Pulmonary artery endothelial cell (primary cell): Measurements from ENCODE around the gene USE1. TPM values are rescaled to one million over a fixed set of nuclear protein-coding genes. Genes with fewer than 3 reads are reported as not detected.

Source experiments
- DNase-seq: peaks from one replicate; pipeline ENCODE4 v3.0.0-alpha.2; 2011; ENCODE audit warnings: low read depth, low spot score
- total RNA-seq: library from RNA; depleted of rRNA; stranded (reverse); fragments of >200 nt; gene quantifications from 2 replicates; pipeline ENCODE4 v1.2.3, GENCODE V29; 2014

USE1 gene
- total RNA-seq, 1 donor from 2014 or later: 19.1 TPM

DNA sequence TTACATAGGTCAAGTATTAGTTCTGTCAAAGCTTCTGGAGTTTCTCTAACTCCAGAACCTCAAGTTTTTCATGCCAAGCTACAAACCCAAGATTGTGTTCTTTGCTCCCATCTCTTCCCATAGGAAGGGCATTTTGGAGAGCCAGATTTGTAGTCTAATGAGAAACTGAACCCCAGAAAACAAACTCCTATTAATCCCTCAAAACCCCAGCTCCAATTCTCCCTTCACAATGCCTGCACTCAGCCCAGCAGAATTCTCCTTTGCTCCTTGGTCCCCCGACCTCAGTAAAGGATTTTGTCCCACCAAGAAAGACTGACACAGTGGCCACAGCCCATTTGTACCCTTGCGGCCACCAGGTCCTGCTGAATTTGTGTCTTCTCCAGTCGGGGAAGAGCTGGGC is 41.0 kb downstream of the USE1 start:
- DNase-seq: no peak

DNA sequence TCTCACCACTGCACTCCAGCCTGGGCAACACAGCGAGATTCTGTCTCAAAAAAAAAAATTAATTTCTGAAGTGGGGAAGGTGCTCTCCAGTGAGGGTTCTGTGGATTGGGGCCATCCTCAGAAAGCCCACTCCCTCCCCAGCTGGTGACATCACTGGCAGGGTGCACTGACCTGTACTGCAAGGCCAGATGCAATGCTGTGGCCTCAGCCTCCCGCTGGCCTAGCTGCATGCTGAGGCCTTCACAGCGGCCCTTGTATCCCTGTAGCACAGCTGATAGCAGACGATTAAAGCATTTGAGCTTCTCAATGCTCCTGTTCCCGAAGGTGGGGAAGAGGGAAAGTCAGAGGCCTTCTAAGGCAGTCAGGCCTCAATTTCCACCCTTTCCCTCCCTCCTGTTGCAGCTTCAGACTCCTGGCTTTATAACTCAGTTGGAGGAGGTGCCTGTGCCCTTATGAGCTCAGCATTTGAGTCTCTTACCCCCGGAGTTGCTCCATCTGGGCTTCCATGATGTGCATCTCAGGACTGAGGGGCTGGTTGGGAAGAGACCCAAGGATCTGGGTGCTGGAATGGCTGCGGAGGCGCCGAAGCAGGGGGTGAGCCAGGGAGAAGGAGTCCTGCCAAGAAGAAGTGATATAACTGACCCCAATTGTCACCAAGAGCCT is 44.1 kb downstream of the USE1 start:
- DNase-seq: no peak

DNA sequence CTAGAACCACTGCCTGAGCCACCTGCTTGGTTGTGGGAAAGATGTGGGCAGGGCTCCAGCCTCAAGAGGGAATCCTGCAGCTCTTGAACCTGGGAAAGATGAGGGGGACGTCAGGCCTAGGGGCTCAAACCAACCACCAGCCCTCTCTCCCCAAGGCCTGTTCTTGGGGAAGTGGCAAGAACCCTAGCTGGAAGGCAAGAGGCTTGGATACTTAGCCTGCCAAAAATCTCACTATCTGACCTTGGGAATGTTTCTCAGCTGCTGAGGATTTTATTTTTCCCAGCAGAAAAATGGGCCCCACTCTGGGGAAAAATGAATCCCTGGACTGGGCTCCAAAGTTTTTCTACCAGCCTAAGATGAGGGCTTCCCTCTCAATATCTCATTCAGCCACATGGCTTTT is 44.8 kb downstream of the USE1 start:
- DNase-seq: no peak

GRCh38 chr19:17260842-17261325 is 45.7 kb downstream of the USE1 start:
- DNase-seq: peak; percentile 35

- DNase-seq: no peak
These were observed 47.4 kb downstream of the USE1 start for GRCh38 chr19:17262557-17262956.

GRCh38 chr19:17263712-17264640 is 48.8 kb downstream of the USE1 start:
- no peak for DNase-seq

GRCh38 chr19:17264641-17264979 is 49.5 kb downstream of the USE1 start, which contains the start of gene USHBP1:
TSS of gene USHBP1 (minus strand) at chr19:17264745. CDS start at chr19:17264299, 446 bp downstream.
- peak; percentile 40 for DNase-seq

DNA sequence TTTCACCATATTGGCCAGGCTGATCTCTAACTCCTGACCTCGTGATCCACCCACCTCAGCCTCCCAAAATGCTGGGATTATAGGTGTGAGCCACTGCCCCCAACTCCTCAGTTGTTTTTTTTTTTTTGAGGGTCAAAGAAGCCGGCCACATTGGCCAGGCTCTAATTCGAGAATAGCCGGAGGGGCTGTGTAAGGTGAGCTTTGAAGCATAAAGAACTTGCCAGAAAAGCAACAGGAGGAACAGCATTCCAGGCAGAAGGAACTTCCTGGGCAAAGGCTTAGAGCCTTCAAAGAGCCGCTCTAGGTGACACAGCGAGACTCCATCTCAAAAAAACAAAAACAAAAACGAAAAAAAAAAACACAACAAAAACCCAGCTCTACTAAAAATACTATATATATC is 50.9 kb downstream of the USE1 start:
- no peak for DNase-seq

- DNase-seq: no peak
These were observed 51.4 kb downstream of the USE1 start for GRCh38 chr19:17266589-17266974.

DNA sequence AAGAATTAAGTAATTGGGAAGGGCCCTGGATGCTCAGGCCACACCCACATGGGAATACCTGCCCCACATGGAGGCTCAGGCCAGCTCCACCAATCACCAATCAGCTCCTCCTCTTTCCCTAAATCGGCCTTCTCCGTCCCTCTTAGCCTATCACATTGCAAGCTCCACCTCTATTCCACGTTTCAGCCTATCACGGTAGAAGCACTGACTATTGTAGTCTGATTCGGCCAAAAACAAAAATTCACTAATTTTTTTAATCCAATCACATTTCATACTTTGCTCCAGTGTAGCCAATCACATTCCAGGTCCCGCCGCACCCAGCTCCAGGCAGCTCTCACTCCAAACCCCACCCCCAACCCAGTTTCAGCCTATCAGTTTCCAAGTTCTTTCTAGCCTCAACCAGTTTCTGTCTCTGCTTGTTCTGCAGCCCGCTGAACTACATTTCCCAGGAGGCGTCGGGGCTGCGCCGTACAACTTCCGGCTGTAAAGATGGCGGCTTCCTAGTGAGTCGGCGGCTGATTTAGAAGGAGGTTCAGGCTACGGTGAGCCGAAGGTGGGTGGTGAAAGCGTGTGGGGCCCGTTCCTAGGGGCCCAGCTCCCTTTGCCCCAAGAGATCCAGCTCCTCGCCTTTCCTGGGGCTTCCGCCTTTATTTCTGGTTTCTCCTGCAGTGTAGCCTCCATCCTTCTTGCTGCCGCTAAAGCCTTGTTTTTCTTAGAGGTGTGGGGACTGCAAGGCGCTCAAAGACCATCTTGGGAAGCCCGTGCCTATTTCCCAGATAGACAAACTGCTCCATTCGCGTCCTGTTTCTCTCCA is 52.0 kb downstream of the USE1 start, which contains the start of gene BABAM1:
TSS of gene BABAM1 (plus strand) at position 469 of the 814 bp plus-strand sequence. CDS start 1,364 bp downstream, outside the sequence.
- DNase-seq: peak; percentile 96

- DNase-seq: no peak
These were observed 53.6 kb downstream of the USE1 start for GRCh38 chr19:17268754-17269153.

Other genes starting within 250 kb of the USE1 start
- 0.26 and 0.28 TPM in 2 replicates for gene CPAMD8, start 188.5 kb upstream of the USE1 start, total RNA-seq
- gene HAUS8, start 139.9 kb upstream of the USE1 start, total RNA-seq: 5.0 and 7.8 TPM in 2 replicates
- gene MYO9B, start 139.6 kb upstream of the USE1 start, total RNA-seq: 48.1 and 55.4 TPM in 2 replicates
- gene OCEL1, start 10.9 kb downstream of the USE1 start, total RNA-seq: 2.3 and 3.4 TPM in 2 replicates
- gene NR2F6, start 30.6 kb downstream of the USE1 start, total RNA-seq: 40.4 and 45.7 TPM in 2 replicates
- gene USHBP1, start 49.4 kb downstream of the USE1 start, total RNA-seq: 5.0 and 5.7 TPM in 2 replicates
- 126 and 150 TPM in 2 replicates for gene BABAM1, start 52.1 kb downstream of the USE1 start, total RNA-seq
- 1.3 and 3.0 TPM in 2 replicates for gene ANKLE1, start 66.5 kb downstream of the USE1 start, total RNA-seq
- gene ABHD8, start 88.1 kb downstream of the USE1 start, total RNA-seq: 7.5 TPM in 2 replicates
- 35.8 and 44.0 TPM in 2 replicates for gene MRPL34, start 90.5 kb downstream of the USE1 start, total RNA-seq
- gene DDA1, start 94.2 kb downstream of the USE1 start, total RNA-seq: 30.0 and 30.3 TPM in 2 replicates
- gene ANO8, start 119.5 kb downstream of the USE1 start, total RNA-seq: 2.0 and 4.1 TPM in 2 replicates
- gene GTPBP3, start 122.2 kb downstream of the USE1 start, total RNA-seq: 16.6 and 33.8 TPM in 2 replicates
- 0.21 and 0.46 TPM in 2 replicates for gene PLVAP, start 162.0 kb downstream of the USE1 start, total RNA-seq
- gene CCDC194, start 178.8 kb downstream of the USE1 start, total RNA-seq: 0.13 and 0.63 TPM in 2 replicates
- 161 and 210 TPM in 2 replicates for gene BST2, start 190.3 kb downstream of the USE1 start, total RNA-seq
- gene MVB12A, start 204.7 kb downstream of the USE1 start, total RNA-seq: 36.1 and 43.0 TPM in 2 replicates
- 0.04 TPM in 1 of 2 replicates, not detected in the other for gene TMEM221, start 233.3 kb downstream of the USE1 start, total RNA-seq
- gene NXNL1, start 245.6 kb downstream of the USE1 start, total RNA-seq: not detected in 2 replicates